Common myeloid progenitor, CD34-positive (primary cell): ENCODE data around the gene KIF16B.

ENCODE experiments used
- CTCF ChIA-PET: fragments of 350-600 bp; sonication (Branson Sonifier 250); formaldehyde crosslinking; loops from one replicate; lab custom pipeline; 2021; ENCODE audit warnings: antibody characterized with exemption; lab: Charles Lee
- POLR2A ChIA-PET: fragments of 350-600 bp; sonication (Branson Sonifier 250); formaldehyde crosslinking; loops from one replicate; lab custom pipeline; 2021; ENCODE audit warnings: antibody characterized with exemption; lab: Charles Lee
- DNase-seq, 3 donors: peaks; one replicate each; pipeline versions ENCODE4 v3.0.0 to v3.0.0-alpha.2; 2013
- H3K27ac ChIP-seq, 2 experiments: 1 replicate in 1 of 2; 2 replicates in 1 of 2; pipeline ENCODE4 v1.7.0; 2013; ENCODE audit warnings: inconsistent platforms in 2 of 2, low read length in 2 of 2, mild to moderate bottlenecking in 2 of 2, low read depth in 1 of 2, moderate library complexity in 1 of 2; ENCODE audit not compliant: severe bottlenecking in 2 of 2, insufficient read depth in 1 of 2, poor library complexity in 1 of 2
- H3K27me3 ChIP-seq, 5 experiments: replicated peaks in 2 of 5; 1 replicate in 3 of 5; 2 replicates in 2 of 5; pipeline versions ENCODE4 v1.6.1 to v1.7.0; 2013; ENCODE audit warnings: low read length in 4 of 5, mild to moderate bottlenecking in 2 of 5, moderate library complexity in 2 of 5, inconsistent platforms in 1 of 5; ENCODE audit not compliant: insufficient read depth in 5 of 5, control insufficient read depth in 4 of 5
- H3K36me3 ChIP-seq, 4 experiments: 1 replicate in 2 of 4; 2 replicates in 2 of 4; pipeline versions ENCODE4 v1.6.1 to v1.7.0; 2013; ENCODE audit warnings: low read length in 3 of 4, control low read depth in 1 of 4, mild to moderate bottlenecking in 1 of 4; ENCODE audit not compliant: control insufficient read depth in 4 of 4, insufficient read depth in 4 of 4
- H3K4me1 ChIP-seq, 4 experiments: 1 replicate in 3 of 4; 2 replicates in 1 of 4; pipeline versions ENCODE4 v1.6.1 to v1.7.1; 2013; ENCODE audit warnings: low read length in 3 of 4, mild to moderate bottlenecking in 3 of 4, control low read depth in 1 of 4, inconsistent platforms in 1 of 4, moderate library complexity in 1 of 4; ENCODE audit not compliant: control insufficient read depth in 4 of 4, insufficient read depth in 4 of 4; ENCODE audit errors: control extremely low read depth in 1 of 4
- H3K4me3 ChIP-seq, 7 experiments: 1 replicate in 4 of 7; 2 replicates in 3 of 7; pipeline versions ENCODE4 v1.5.1 to v1.7.0; 2013; ENCODE audit warnings: mild to moderate bottlenecking in 7 of 7, low read length in 6 of 7, moderate library complexity in 6 of 7, inconsistent platforms in 2 of 7, low read depth in 2 of 7, control low read depth in 1 of 7; ENCODE audit not compliant: insufficient read depth in 4 of 7, control insufficient read depth in 1 of 7; ENCODE audit errors: extremely low read depth in 1 of 7
- H3K9me3 ChIP-seq, 5 experiments: 1 replicate in 4 of 5; 2 replicates in 1 of 5; pipeline versions ENCODE4 v1.6.1 to v1.7.1; 2013; ENCODE audit warnings: low read length in 4 of 5, mild to moderate bottlenecking in 2 of 5, inconsistent platforms in 1 of 5, low read depth in 1 of 5, moderate library complexity in 1 of 5; ENCODE audit not compliant: control insufficient read depth in 4 of 5, insufficient read depth in 2 of 5; ENCODE audit errors: control extremely low read depth in 1 of 5
- WGBS: methylation state at CpG from one replicate; pipeline ENCODE4 v1.1.5; 2013; ENCODE audit not compliant: insufficient coverage; 5-methylcytosine and 5-hydroxymethylcytosine counted together

Gene KIF16B

GRCh38 chr20:16432466-16433292 is 140.6 kb downstream of the KIF16B start:
- H3K27ac ChIP-seq = no peak overlapping the region
- H3K27me3 ChIP-seq = no peaks in the 10 kb centered on the region
- POLR2A ChIA-PET = no interaction called here
- no peak for DNase-seq
- no peak overlapping the region for H3K4me3 ChIP-seq
- 100% methylated on average over 4 of the region's 8 CpGs for WGBS
- H3K36me3 ChIP-seq = peaks cover under 1 to 14% (median 5%) of the 10 kb centered on the region in 4 experiments
- H3K9me3 ChIP-seq = no peaks in the 10 kb centered on the region
- CTCF ChIA-PET = no interaction called here
- H3K4me1 ChIP-seq = no peaks in the 10 kb centered on the region

GRCh38 chr20:16428112-16428511 is 145.1 kb downstream of the KIF16B start:
- Histone ChIP-seq H3K9me3 (peaks cover 0 to 12% (median 0%) of the 10 kb centered on the region in 5 experiments), H3K4me3 (no peak overlapping the region), H3K36me3 (peaks cover 11 to 58% (median 15%) of the 10 kb centered on the region in 4 experiments), H3K27me3 (no peaks in the 10 kb centered on the region), H3K4me1 (no peaks in the 10 kb centered on the region), H3K27ac (no peak overlapping the region)
- DNase-seq = no peak
- ChIA-PET POLR2A (no interaction called here), CTCF (no interaction called here)
- no CpG with 5 or more reads among the region's 1 CpG for WGBS

GRCh38 chr20:16427571-16427970 is 145.7 kb downstream of the KIF16B start:
- CTCF ChIA-PET = no interaction called here
- WGBS = 100% methylated on average over 2 of the region's 2 CpGs
- Histone ChIP-seq H3K27ac (no peak overlapping the region), H3K4me1 (no peaks in the 10 kb centered on the region), H3K36me3 (peaks cover 11 to 61% (median 15%) of the 10 kb centered on the region in 4 experiments), H3K27me3 (no peaks in the 10 kb centered on the region), H3K9me3 (peaks cover 0 to 12% (median 0%) of the 10 kb centered on the region in 5 experiments), H3K4me3 (no peak overlapping the region)
- no peak for DNase-seq
- POLR2A ChIA-PET = no interaction called here

- H3K27ac ChIP-seq = no peak overlapping the region
- H3K4me3 ChIP-seq = no peak overlapping the region
- WGBS = no CpG with 5 or more reads among the region's 1 CpG
- H3K4me1 ChIP-seq = no peaks in the 10 kb centered on the region
- no peak for DNase-seq
- H3K36me3 ChIP-seq = peaks cover 11 to 63% (median 15%) of the 10 kb centered on the region in 4 experiments
- H3K27me3 ChIP-seq = no peaks in the 10 kb centered on the region
- H3K9me3 ChIP-seq = peaks cover 0 to 12% (median 0%) of the 10 kb centered on the region in 5 experiments
- CTCF ChIA-PET = no interaction called here
- POLR2A ChIA-PET = no interaction called here
Observed at GRCh38 chr20:16424780-16425179, 148.5 kb downstream of the KIF16B start.

- WGBS = 100% methylated on average over 3 of the region's 4 CpGs
- peaks cover 0 to 17% (median 0%) of the 10 kb centered on the region in 5 experiments for H3K9me3 ChIP-seq
- H3K4me1 ChIP-seq = no peaks in the 10 kb centered on the region
- no peak overlapping the region for H3K4me3 ChIP-seq
- no peaks in the 10 kb centered on the region for H3K27me3 ChIP-seq
- H3K36me3 ChIP-seq = peaks cover 11 to 66% (median 16%) of the 10 kb centered on the region in 4 experiments
- ChIA-PET CTCF (no interaction called here), POLR2A (no interaction called here)
- no peak for DNase-seq
- no peak overlapping the region for H3K27ac ChIP-seq
Observed at GRCh38 chr20:16423311-16424212, 149.7 kb downstream of the KIF16B start.

- H3K27ac ChIP-seq = no peak overlapping the region
- peaks cover 0 to 15% (median 2%) of the 10 kb centered on the region in 5 experiments for H3K9me3 ChIP-seq
- ChIA-PET POLR2A (no interaction called here), CTCF (interaction anchor here (1.2 kb wide), 1 partner anchor 10 kb away, joined by 3 read pairs; no protein-coding TSS in a partner anchor)
- H3K27me3 ChIP-seq = no peaks in the 10 kb centered on the region
- no peak for DNase-seq
- no CpG with 5 or more reads among the region's 2 CpGs for WGBS
- no peaks in the 10 kb centered on the region for H3K4me1 ChIP-seq
- peaks cover 4 to 33% (median 5%) of the 10 kb centered on the region in 4 experiments for H3K36me3 ChIP-seq
- H3K4me3 ChIP-seq = no peak overlapping the region
Observed at GRCh38 chr20:16419138-16419715, 154.0 kb downstream of the KIF16B start.
